GM19397 (cell line): ENCODE measurements around the gene ABCA2.

Source experiments
- ATAC-seq: cut with Tn5 transposase; IDR thresholded peaks from one replicate; pipeline ENCODE4 v1.9.1; 2021; ENCODE audit warnings: mild to moderate bottlenecking, moderate library complexity; ENCODE audit not compliant: unreplicated experiment

Gene ABCA2

DNA sequence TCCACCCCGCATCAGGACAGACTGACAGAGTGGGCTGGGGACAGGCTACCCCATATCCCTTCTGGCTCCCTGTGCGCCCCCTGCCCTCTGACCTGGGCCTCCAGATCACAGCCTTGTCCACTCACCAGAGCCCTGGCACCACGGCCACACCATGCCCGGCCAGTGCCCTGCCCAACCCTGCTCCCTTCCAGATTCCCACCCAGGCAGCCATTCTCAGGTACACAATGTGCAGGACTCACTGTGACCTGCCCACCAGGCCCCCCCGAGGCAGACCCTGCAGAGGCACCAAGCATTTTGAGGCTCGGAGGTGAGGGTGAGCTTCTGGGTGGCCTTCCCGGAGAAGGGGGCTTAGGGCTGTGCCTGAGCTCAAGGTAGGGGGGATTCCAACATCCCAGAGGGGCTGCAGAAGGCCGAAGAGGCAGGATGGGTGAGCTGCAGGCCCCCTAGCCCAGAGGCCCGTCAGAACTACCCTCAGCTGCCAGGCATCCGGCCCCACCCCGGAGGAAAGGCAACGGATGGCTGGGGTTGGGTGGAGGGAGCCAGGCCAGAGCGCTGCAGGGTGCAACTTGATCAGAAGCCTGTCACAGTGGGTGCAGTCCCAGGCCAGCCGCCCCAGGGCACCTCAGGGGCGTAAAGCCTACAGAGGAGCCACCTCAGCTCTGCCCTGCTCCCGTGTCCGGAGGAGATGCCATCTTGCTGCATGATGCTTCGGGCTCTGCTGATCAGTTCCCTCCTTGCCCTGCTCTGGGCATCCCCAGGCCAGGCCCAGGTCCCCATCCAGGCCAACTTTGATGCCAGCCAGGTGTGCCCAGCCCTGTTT, 45.6 kb downstream of the ABCA2 start, which contains the start of gene LCNL1:
Gene LCNL1 (plus strand): TSS at position 762 of the 820 bp plus-strand sequence. CDS start 594 bp downstream, outside the sequence.
- ATAC-seq: no peak

DNA sequence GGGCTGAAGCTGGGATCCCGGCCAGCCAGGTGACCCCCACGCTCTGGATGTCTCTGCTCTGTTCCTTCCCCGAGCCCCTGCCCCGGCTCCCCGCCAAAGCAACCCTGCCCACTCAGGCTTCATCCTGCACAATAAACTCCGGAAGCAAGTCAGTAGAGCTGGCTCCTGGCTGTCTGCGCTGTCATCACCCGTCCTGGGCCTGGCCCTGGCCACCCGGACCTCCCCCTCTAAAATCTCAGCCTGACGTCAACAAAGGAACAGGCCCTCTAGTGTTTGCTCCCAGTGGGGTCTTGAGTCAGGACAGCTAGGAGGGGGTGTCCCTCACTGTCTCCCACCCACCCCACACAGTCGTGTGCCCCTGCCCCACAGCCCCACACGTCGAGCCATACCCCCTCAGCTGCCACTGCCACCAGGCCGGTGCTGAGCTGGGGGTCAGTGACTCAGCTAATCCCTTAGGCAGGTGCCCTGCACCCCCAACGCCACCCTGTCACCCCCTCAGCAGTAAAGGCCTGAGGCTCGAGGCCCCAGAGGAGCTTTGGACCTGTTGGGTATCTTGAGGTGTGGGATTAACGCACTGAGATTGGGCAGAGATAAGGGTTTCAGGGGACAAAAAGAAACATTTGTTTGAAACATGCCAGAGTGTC, 46.3 kb downstream of the ABCA2 start:
- ATAC-seq: no peak

DNA sequence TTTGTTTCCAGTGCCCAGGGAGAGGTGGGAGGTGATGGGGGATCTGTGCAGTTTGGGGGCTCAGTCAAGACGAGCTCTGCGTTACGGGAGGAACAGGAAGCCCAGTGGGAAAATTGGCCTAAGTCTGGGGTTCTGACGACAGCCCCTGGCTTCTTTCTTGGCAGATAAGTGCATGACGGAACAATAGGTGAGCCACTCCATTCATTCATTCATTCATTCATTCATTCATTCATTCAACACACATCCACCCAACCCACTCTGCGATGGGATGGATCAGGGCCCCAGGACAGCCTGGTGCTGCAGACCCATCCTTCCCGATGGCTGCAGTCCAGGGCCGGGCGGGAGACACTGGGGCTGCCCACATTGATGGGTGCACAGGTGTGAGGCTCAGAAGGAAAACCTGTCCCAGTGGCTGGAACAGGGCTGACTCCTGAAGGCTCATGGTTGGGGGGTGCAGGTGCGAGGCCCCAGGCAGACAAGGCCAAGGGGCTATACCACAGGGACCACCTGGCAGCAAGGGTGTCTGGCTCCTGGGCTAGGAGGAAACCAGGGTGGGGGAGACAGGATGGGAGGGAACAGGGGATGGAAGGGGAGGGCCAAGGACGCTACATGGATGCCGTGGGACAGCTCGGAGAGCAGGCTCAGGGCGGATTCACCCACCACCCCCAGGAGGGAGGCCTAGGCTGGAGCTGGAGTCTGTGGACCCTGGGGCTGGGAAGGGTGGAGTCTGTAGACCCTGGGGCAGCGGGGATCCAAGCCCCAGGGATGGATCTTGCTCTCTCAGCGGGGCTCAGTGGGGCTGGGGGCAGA, 47.2 kb downstream of the ABCA2 start:
- no peak for ATAC-seq

- ATAC-seq: no peak
These were observed 48.1 kb downstream of the ABCA2 start for GRCh38 chr9:136979769-136980587.

DNA sequence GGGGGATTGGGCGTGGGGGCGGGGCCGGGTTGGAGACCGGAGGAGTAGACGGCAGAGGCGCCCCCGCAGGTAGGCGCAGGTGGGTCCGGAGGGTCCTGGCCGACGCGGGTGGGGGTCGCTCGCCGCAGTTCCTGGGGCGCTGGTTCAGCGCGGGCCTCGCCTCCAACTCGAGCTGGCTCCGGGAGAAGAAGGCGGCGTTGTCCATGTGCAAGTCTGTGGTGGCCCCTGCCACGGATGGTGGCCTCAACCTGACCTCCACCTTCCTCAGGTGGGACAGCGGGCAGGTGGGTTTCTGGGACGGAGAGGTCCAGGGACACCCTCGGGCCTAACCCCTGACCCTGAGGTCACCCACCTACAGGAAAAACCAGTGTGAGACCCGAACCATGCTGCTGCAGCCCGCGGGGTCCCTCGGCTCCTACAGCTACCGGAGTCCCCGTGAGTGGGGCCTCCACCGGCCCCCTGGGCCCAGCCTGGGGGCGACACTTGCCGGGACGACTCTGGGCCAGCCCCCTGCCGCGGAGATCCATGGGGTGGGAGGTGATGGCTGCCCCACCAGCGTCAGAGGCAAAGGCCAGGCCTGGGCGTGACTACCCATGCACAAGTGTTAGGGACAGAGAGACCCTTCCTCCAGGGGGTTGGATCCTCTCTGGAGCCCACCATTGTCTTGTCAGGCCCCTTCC, 49.0 kb downstream of the ABCA2 start:
- no peak for ATAC-seq

DNA sequence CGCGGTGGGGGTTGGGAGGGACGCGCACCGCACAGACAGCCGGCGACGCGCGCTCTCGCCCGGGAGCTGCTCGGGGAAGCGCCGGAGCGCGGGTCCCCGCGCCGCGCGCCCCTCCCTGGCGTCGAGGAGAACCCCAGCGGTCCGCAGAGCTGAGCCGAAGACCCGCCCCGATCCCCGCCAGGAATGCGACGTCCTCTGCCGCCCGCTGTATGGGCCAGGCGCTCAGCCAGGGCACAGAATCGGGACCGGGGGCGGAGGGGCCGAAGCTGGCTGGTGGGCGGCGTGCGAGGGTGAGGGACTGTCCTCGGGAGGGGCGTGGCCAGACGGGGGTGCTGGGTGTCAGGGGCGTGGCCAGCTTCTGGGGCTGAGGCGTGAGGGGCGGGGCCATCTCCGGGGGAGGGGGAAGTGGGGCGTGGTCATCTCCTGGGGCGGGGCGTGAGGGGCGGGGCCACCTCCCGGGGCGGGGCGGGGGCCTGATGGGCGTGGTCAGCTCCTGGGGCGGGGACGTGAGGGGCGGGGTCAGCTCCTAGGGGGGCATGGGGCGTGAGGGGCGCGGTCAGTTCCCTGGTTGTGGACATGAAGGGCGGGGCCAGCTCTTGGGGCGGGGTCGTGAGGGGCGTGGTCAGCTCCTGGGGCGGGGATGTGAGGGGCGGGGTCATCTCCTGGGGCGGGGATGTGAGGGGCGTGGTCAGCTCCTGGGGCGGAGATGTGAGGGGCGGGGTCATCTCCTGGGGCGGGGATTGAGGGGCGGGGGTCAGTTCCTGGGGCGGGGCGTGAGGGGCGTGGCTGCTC, 49.8 kb downstream of the ABCA2 start:
- no peak for ATAC-seq

- no peak for ATAC-seq
These were observed 50.4 kb downstream of the ABCA2 start for GRCh38 chr9:136977649-136978072.

GRCh38 chr9:136977223-136977622, 50.8 kb downstream of the ABCA2 start, which contains the start of gene PTGDS:
Gene PTGDS (plus strand): TSS chr9:136977504. CDS start chr9:136977579, 75 bp downstream.
- no peak for ATAC-seq

- no peak for ATAC-seq
These were observed 52.4 kb downstream of the ABCA2 start for GRCh38 chr9:136975644-136976043.

- no peak for ATAC-seq
These were observed 53.1 kb downstream of the ABCA2 start for GRCh38 chr9:136974817-136975535.

DNA sequence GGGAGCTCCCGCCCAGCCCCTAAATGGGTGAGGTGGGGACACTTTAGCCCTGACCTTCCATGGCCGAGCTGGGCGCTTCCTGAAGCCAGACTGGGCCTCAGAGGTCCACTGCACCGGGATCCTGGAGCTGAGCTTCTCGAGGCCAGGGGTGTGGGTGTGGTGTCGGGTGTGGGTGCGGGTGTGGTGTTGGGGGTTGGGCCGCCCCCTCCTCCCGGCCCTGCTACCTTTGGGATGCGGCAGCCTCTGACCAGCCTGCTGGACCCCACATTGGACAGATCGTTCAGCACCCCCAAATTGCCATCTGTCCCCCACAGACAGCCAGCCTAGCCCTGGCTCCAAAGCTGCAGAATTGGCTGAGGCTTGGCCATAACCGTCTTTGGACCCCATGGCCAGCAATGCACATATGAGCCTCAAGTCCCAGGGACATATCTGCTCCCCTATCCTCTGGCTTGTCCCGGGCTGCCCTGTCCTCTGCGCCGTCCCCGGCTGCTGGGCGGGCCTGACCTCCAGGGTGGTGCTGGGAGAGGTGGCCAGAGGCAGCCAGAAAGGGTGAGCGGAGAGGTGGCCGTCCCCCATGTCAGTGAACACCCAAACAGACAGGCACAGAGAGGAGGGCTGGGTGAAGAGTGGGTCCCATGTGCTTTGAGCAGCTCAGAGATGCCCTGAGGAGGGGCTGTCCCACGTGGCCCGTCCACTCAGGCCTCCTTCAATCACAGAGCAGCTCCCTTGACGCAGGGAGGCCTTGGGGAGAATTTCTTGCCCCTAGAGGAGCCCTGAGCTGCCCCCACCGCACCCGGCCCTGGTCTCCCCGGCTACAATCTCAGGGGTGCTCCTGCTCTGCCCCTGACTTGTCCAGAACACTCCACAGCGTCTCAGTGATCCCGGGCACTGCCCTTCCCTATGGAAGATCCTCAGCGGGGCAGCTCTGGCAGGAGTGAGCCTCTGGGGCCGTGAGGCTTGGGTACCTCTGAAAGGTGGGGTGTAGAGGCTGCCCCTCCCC, 54.1 kb downstream of the ABCA2 start:
- no peak for ATAC-seq

DNA sequence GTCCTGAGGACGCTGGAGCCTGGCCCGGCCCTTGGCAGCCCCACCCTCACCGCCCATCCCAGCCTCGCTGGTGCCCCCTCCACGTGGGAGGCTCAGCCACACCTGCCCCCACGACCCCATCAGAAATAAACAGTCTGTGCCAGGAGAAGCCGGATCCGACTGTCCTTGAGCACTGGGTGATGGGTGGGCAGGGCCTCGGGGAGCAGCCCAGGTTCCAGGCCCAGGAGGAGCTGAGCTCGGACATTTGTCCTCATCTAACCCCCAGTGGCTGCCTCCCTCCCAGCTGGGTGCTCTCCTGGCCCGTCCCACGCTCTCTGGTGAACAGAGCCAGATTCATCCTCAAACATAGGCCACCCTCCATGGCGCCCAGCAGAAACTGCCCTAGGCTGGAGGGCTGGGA, 55.3 kb downstream of the ABCA2 start:
- no peak for ATAC-seq

DNA sequence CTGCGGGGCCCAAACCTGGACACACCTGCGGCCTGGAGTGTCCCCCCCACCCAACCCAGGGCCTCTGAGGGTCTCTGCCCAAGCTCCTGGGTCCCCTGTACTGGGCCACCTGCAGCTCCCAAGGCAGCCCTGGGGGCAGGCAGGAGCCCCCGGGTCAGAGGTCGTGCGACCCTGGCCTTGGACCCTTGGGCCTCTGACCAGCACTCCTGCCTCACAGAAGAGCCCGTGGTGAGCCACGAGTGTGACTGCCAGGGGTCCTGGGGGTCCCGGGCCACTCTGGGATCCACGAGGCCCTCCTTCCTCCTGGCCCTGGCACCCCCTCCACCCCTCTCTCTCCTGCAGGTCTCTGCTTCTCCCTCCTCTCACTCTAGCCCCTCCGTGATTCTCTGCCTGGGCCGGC, 55.7 kb downstream of the ABCA2 start:
- ATAC-seq: no peak

DNA sequence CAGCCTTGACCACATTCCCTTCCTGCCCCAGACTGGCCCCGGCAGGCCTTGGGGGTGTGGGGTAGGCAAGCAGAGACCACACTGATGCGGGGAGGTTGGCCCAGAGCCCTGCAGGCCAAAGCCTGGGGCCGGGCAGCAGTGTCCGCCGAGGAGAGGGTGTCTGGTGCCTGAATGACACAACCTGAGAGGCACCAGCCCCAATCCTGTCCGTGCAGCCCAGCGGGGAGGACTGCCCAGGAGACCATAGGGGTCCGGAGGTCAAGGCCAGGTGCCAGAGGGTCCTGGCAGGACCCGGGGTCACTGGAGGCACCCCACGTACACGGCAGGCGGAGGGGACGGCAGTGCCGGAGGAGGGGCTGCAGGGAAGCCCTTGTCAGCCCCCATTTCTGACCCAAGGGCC, 56.3 kb downstream of the ABCA2 start:
- ATAC-seq: no peak

DNA sequence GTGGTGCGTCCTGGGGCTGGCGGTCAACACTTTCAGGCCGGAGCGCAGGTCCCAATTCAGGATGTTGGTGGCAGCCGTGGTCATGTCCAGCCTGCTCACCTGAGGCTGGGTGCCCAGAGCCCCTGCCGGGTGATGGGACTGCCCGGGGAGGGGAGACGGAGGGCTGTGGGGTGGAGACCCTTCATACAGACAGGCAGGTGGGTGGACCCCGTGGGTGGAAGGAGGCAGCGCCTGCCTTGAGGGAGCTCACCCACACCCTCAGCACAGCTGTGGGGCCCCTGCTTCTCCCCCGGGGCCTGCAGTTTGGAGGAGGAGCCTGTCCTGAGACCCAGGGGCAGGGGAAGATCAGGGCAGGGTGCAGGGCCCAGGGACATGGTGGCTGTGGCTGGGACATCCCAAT, 57.7 kb downstream of the ABCA2 start:
- no peak for ATAC-seq

DNA sequence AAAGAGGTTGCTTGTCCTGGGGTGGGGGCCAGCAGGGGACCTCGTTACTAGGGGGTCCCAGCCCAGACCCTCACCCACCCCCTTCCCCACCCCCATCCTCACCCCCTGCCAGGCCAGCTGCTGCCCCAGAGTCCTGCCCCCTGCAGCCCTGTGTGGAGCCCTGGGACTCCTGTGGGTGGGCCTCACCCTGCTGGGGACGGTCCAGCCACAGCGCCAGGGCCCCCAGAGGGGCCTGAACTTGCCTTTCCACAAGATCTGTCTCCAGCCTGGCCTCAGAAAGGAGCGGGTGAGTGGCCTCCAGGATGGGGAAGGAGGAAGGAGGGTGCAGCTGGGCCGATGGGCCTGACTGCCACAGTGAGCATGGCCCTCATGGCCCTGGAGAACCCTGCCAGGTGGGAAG, 58.3 kb downstream of the ABCA2 start:
- no peak for ATAC-seq

DNA sequence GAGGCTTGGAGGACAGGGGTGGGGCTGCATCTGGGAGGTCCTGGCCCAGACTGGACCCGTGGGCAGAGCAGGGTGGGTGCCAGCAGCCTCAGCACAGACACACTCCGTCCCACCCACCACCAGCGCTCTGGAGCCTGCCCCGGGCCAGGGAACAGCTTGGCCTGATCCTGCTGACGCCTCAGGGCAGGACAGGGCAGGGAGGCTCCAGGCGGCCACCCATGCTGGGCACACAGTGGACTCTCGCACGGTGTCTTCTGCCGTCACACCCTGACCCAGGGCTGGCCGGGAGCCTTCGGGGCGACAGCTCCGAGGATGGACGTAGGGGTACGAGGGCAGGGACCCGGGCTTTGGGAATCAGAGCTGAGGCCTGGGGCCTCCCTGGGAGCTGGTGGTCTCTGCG, 58.9 kb downstream of the ABCA2 start:
- no peak for ATAC-seq
